ENCODE data around the gene DYNC2LI1. TPM values are rescaled to one million over a fixed set of nuclear protein-coding genes. Genes with fewer than 3 reads are reported as not detected.

The DYNC2LI1 gene
- total and polyA plus RNA-seq, 2 donors (not counting 1 experiment from before 2014, with no cell fraction given) = 23.6 to 24.4 TPM

- H3K4me3 ChIP-seq (replicated peaks in 1 of 4; ENCODE audit: control extremely low read depth in 1 of 4, insufficient read depth in 1 of 4, low read depth in 3 of 4, low read length in 4 of 4) = no peak overlapping the region
- no peaks in the 10 kb centered on the region for H3K36me3 ChIP-seq (ENCODE audit: control insufficient read depth, insufficient read depth, low read length)
- H3K9ac ChIP-seq (ENCODE audit: insufficient read depth, low read length) = no peak overlapping the region
- no peak for DNase-seq (ENCODE audit: low read depth in 2 of 2)
- TF ChIP-seq CTCF (conservative IDR thresholded peaks at IDR 0.05 in 1 of 2, IDR thresholded peaks at IDR 0.05 in 1 of 2; ENCODE audit: low read depth in 1 of 2, low read length in 2 of 2) = no peak
- no peak for TF ChIP-seq EZH2 (IDR thresholded peaks at IDR 0.05; ENCODE audit: low read length, missing control alignments)
- no peaks in the 10 kb centered on the region for H3K4me1 ChIP-seq (ENCODE audit: control insufficient read depth, extremely low read depth, insufficient read depth, low read length)
- no peaks in the 10 kb centered on the region for H3K9me3 ChIP-seq (ENCODE audit: control insufficient read depth, insufficient read depth, low read depth, low read length)
- no peaks in the 10 kb centered on the region for H3K79me2 ChIP-seq (ENCODE audit: control insufficient read depth, insufficient read depth, low read length)
- no peaks in the 10 kb centered on the region for H4K20me1 ChIP-seq (ENCODE audit: control insufficient read depth, extremely low read depth, insufficient read depth, low read length)
- no peak overlapping the region for H3K27ac ChIP-seq (ENCODE audit: insufficient read depth, low read length)
- no peak overlapping the region for H2AFZ ChIP-seq (ENCODE audit: low read length)
- no peak overlapping the region for H3K4me2 ChIP-seq (ENCODE audit: extremely low read depth, insufficient read depth, low read length)
- H3K27me3 ChIP-seq (ENCODE audit: control insufficient read depth, insufficient read depth, low read length) = peaks cover 13% of the 10 kb centered on the region
Observed at GRCh38 chr2:43819491-43820163, 45.8 kb downstream of the DYNC2LI1 start.

- no peak for TF ChIP-seq EZH2 (IDR thresholded peaks at IDR 0.05; ENCODE audit: low read length, missing control alignments)
- no peak for TF ChIP-seq CTCF (conservative IDR thresholded peaks at IDR 0.05 in 1 of 2, IDR thresholded peaks at IDR 0.05 in 1 of 2; ENCODE audit: low read depth in 1 of 2, low read length in 2 of 2)
- H3K27me3 ChIP-seq (ENCODE audit: control insufficient read depth, insufficient read depth, low read length) = peaks cover 14% of the 10 kb centered on the region
- H3K36me3 ChIP-seq (ENCODE audit: control insufficient read depth, insufficient read depth, low read length) = no peaks in the 10 kb centered on the region
- no peak overlapping the region for H3K4me2 ChIP-seq (ENCODE audit: extremely low read depth, insufficient read depth, low read length)
- no peaks in the 10 kb centered on the region for H3K4me1 ChIP-seq (ENCODE audit: control insufficient read depth, extremely low read depth, insufficient read depth, low read length)
- no peak overlapping the region for H3K27ac ChIP-seq (ENCODE audit: insufficient read depth, low read length)
- no peak for DNase-seq (ENCODE audit: low read depth in 2 of 2)
- no peak overlapping the region for H3K4me3 ChIP-seq (replicated peaks in 1 of 4; ENCODE audit: control extremely low read depth in 1 of 4, insufficient read depth in 1 of 4, low read depth in 3 of 4, low read length in 4 of 4)
- no peak overlapping the region for H2AFZ ChIP-seq (ENCODE audit: low read length)
- H4K20me1 ChIP-seq (ENCODE audit: control insufficient read depth, extremely low read depth, insufficient read depth, low read length) = no peaks in the 10 kb centered on the region
- H3K79me2 ChIP-seq (ENCODE audit: control insufficient read depth, insufficient read depth, low read length) = no peaks in the 10 kb centered on the region
- no peaks in the 10 kb centered on the region for H3K9me3 ChIP-seq (ENCODE audit: control insufficient read depth, insufficient read depth, low read depth, low read length)
- H3K9ac ChIP-seq (ENCODE audit: insufficient read depth, low read length) = no peak overlapping the region
Observed at GRCh38 chr2:43822839-43823238, 49.0 kb downstream of the DYNC2LI1 start.

- no peaks in the 10 kb centered on the region for H3K36me3 ChIP-seq (ENCODE audit: control insufficient read depth, insufficient read depth, low read length)
- DNase-seq (ENCODE audit: low read depth in 2 of 2) = no peak
- no peak overlapping the region for H3K4me3 ChIP-seq (replicated peaks in 1 of 4; ENCODE audit: control extremely low read depth in 1 of 4, insufficient read depth in 1 of 4, low read depth in 3 of 4, low read length in 4 of 4)
- H3K9me3 ChIP-seq (ENCODE audit: control insufficient read depth, insufficient read depth, low read depth, low read length) = no peaks in the 10 kb centered on the region
- peaks cover 14% of the 10 kb centered on the region for H3K27me3 ChIP-seq (ENCODE audit: control insufficient read depth, insufficient read depth, low read length)
- no peaks in the 10 kb centered on the region for H3K4me1 ChIP-seq (ENCODE audit: control insufficient read depth, extremely low read depth, insufficient read depth, low read length)
- TF ChIP-seq CTCF (conservative IDR thresholded peaks at IDR 0.05 in 1 of 2, IDR thresholded peaks at IDR 0.05 in 1 of 2; ENCODE audit: low read depth in 1 of 2, low read length in 2 of 2) = no peak
- no peak for TF ChIP-seq EZH2 (IDR thresholded peaks at IDR 0.05; ENCODE audit: low read length, missing control alignments)
- H3K79me2 ChIP-seq (ENCODE audit: control insufficient read depth, insufficient read depth, low read length) = no peaks in the 10 kb centered on the region
- H2AFZ ChIP-seq (ENCODE audit: low read length) = no peak overlapping the region
- no peak overlapping the region for H3K4me2 ChIP-seq (ENCODE audit: extremely low read depth, insufficient read depth, low read length)
- H3K27ac ChIP-seq (ENCODE audit: insufficient read depth, low read length) = no peak overlapping the region
- H4K20me1 ChIP-seq (ENCODE audit: control insufficient read depth, extremely low read depth, insufficient read depth, low read length) = no peaks in the 10 kb centered on the region
- H3K9ac ChIP-seq (ENCODE audit: insufficient read depth, low read length) = no peak overlapping the region
Observed at GRCh38 chr2:43823751-43824150, 49.9 kb downstream of the DYNC2LI1 start.
